Liver (tissue), 9 donors: ENCODE data around the gene ANO4. TPM values are rescaled to one million over a fixed set of nuclear protein-coding genes. Genes with fewer than 3 reads are reported as not detected.

Source experiments
- DNase-seq: peaks from one replicate; pipeline ENCODE4 v3.0.0-alpha.2; 2017; ENCODE audit warnings: low spot score
- H3K27ac ChIP-seq, 2 donors: one replicate each; pipeline ENCODE4 v1.7.0; 2013; ENCODE audit warnings: inconsistent platforms in 2 of 2, low read length in 2 of 2, control low read depth in 1 of 2, low read depth in 1 of 2, mild to moderate bottlenecking in 1 of 2
- H3K27me3 ChIP-seq, 4 donors: one replicate each; pipeline versions ENCODE4 v1.6.1 to v1.7.0; 2013; ENCODE audit warnings: low read length in 3 of 4, inconsistent platforms in 1 of 4, mild to moderate bottlenecking in 1 of 4, moderate library complexity in 1 of 4; ENCODE audit not compliant: control insufficient read depth in 4 of 4, insufficient read depth in 4 of 4
- H3K36me3 ChIP-seq, 4 donors: one replicate each; pipeline versions ENCODE4 v1.6.1 to v1.7.0; 2013; ENCODE audit warnings: low read length in 3 of 4, mild to moderate bottlenecking in 3 of 4, low read depth in 1 of 4, moderate library complexity in 1 of 4; ENCODE audit not compliant: control insufficient read depth in 4 of 4, insufficient read depth in 3 of 4
- H3K4me1 ChIP-seq, 4 donors: one replicate each; pipeline versions ENCODE4 v1.6.1 to v1.7.0; 2013; ENCODE audit warnings: low read length in 3 of 4, mild to moderate bottlenecking in 3 of 4, moderate library complexity in 1 of 4; ENCODE audit not compliant: control insufficient read depth in 4 of 4, insufficient read depth in 4 of 4
- H3K4me3 ChIP-seq, 3 donors: one replicate each; pipeline versions ENCODE4 v1.6.1 to v1.7.0; 2013; ENCODE audit warnings: low read length in 3 of 3, control low read depth in 1 of 3, low read depth in 1 of 3, mild to moderate bottlenecking in 1 of 3
- H3K9ac ChIP-seq, 2 donors: one replicate each; pipeline ENCODE4 v1.7.0; 2013; ENCODE audit warnings: low read length in 2 of 2, mild to moderate bottlenecking in 2 of 2, moderate library complexity in 2 of 2, control low read depth in 1 of 2, low read depth in 1 of 2
- H3K9me3 ChIP-seq, 4 donors: one replicate each; pipeline versions ENCODE4 v1.6.1 to v1.7.0; 2013; ENCODE audit warnings: low read length in 3 of 4; ENCODE audit not compliant: control insufficient read depth in 4 of 4
- EGR1 ChIP-seq, 2 donors: IDR thresholded peaks; 2 replicates each; pipeline ENCODE4 v1.6.1; 2016 to 2018; ENCODE audit warnings: antibody characterized with exemption in 2 of 2, low read depth in 2 of 2
- FOXA1 ChIP-seq: IDR thresholded peaks from 2 replicates; pipeline ENCODE4 v1.6.1; 2016; ENCODE audit warnings: antibody characterized with exemption
- FOXA2 ChIP-seq: IDR thresholded peaks from 2 replicates; pipeline ENCODE4 v1.6.1; 2016; ENCODE audit warnings: antibody characterized with exemption
- GABPA ChIP-seq, 2 donors: IDR thresholded peaks in 1 of 2; conservative IDR thresholded peaks in 1 of 2; 2 replicates each; pipeline ENCODE4 v1.6.1; 2016; ENCODE audit warnings: antibody characterized with exemption in 2 of 2, mild to moderate bottlenecking in 1 of 2, moderate library complexity in 1 of 2
- HNF4A ChIP-seq, 2 donors: conservative IDR thresholded peaks; 2 replicates each; pipeline ENCODE4 v1.6.1; 2016; ENCODE audit warnings: antibody characterized with exemption in 2 of 2, mild to moderate bottlenecking in 2 of 2
- HNF4G ChIP-seq: IDR thresholded peaks from 2 replicates; pipeline ENCODE4 v1.6.1; 2016; ENCODE audit warnings: antibody characterized with exemption
- MAX ChIP-seq: IDR thresholded peaks from 2 replicates; pipeline ENCODE4 v1.6.1; 2016; ENCODE audit warnings: antibody characterized with exemption
- RAD21 ChIP-seq, 2 donors: IDR thresholded peaks; 2 replicates each; pipeline ENCODE4 v1.6.1; 2016; ENCODE audit warnings: antibody characterized with exemption in 2 of 2, mild to moderate bottlenecking in 2 of 2
- REST ChIP-seq: IDR thresholded peaks from 2 replicates; pipeline ENCODE4 v1.6.1; 2016; ENCODE audit warnings: antibody characterized with exemption, mild to moderate bottlenecking
- RXRA ChIP-seq, 2 donors: IDR thresholded peaks; 2 replicates each; pipeline ENCODE4 v1.6.1; 2017 to 2018; ENCODE audit warnings: antibody characterized with exemption in 2 of 2, mild to moderate bottlenecking in 1 of 2
- TAF1 ChIP-seq: conservative IDR thresholded peaks from 2 replicates; pipeline ENCODE4 v1.6.1; 2016; ENCODE audit warnings: antibody characterized with exemption, mild to moderate bottlenecking
- YY1 ChIP-seq: IDR thresholded peaks from 2 replicates; pipeline ENCODE4 v1.6.1; 2016; ENCODE audit warnings: antibody characterized with exemption, mild to moderate bottlenecking
- WGBS: extraction: QIAGEN DNeasy Blood & Tissue Kit; methylation state at CpG from one replicate; pipeline ENCODE4 v1.1.7; 2013; 5-methylcytosine and 5-hydroxymethylcytosine counted together
- polyA plus RNA-seq, 2 donors: library from polyadenylated mRNA; stranded (reverse) in 1 of 2; unstranded in 1 of 2; fragments of 200-250 nt in 1 of 2; fragments of >200 nt in 1 of 2; fragmentation: Nextera tagmentation in 1 of 2; extraction: Ambion mirVana in 1 of 2; gene quantifications; one replicate each; pipeline versions ENCODE4 v1.2.1 to v1.2.3, GENCODE V29; 2013 to 2015
- total RNA-seq, 2 donors: library from RNA; depleted of rRNA; stranded (reverse); fragments of >200 nt; gene quantifications; one replicate each; pipeline ENCODE4 v1.2.3, GENCODE V29; 2014
- TF ChIP-seq, protein P1 (sequence below): IDR thresholded peaks from 2 replicates; pipeline ENCODE4 v1.6.1; 2016; ENCODE audit warnings: antibody characterized with exemption
- TF ChIP-seq, protein P2 (sequence below): IDR thresholded peaks from 2 replicates; pipeline ENCODE4 v1.6.1; 2016; ENCODE audit warnings: antibody characterized with exemption
- donor health status: healthy.
- donor health status: healthy.
- donor health status: healthy.
- donor health status: healthy.
- donor health status: healthy.

The ANO4 gene
- total and polyA plus RNA-seq, 4 donors: 0.08 to 2.2 (median 0.17) TPM; not detected in 1

GRCh38 chr12:101082706-101083105 lies 288.1 kb downstream of the ANO4 start:
- TF ChIP-seq RAD21 (IDR thresholded peaks at IDR 0.05): no peak
- no peaks in the 10 kb centered on the region for H3K4me1 ChIP-seq
- peaks cover 0 to 6% (median 0%) of the 10 kb centered on the region in 4 donors for H3K27me3 ChIP-seq
- no peak overlapping the region for H3K9ac ChIP-seq
- H3K36me3 ChIP-seq: no peaks in the 10 kb centered on the region
- 58% methylated on average over 3 of the region's 3 CpGs for WGBS
- no peak overlapping the region for H3K4me3 ChIP-seq
- H3K9me3 ChIP-seq: peaks cover 0 to 6% (median 1%) of the 10 kb centered on the region in 4 donors
- H3K27ac ChIP-seq: no peak overlapping the region
- no peak for DNase-seq

DNA sequence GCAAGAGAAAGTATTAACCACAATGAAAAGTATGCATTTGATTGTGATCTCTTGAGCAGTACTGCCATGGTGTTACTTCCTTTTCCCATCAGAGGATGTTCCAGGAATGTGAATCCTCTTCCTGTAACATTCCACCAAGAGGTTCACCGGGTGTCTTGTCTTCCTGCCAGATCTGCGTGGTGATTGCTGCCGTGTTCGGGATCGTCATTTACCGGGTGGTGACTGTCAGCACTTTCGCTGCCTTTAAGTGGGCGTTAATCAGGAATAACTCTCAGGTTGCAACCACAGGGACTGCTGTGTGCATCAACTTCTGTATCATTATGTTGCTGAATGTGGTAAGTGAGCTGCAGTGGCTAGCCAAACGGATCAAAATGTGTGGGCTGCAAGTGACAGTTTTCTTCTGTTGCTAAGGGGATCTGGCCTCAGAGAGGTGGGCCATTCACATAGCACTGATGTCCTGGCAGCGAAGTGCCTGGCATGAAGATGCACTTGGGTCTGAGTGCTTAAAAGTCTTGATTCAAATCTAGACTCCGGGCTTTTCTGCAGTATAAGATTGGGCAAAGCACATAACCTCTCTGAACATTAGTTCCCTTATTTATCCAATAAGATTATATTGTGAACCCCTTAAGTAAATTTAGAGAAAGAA lies 292.0 kb downstream of the ANO4 start:
- H3K27me3 ChIP-seq: peaks cover 0 to 6% (median 0%) of the 10 kb centered on the region in 4 donors
- no peak overlapping the region for H3K27ac ChIP-seq
- H3K4me1 ChIP-seq: no peaks in the 10 kb centered on the region
- H3K9me3 ChIP-seq: peaks cover 0 to 4% (median 0%) of the 10 kb centered on the region in 4 donors
- 44% methylated on average over 11 of the region's 11 CpGs for WGBS
- no peaks in the 10 kb centered on the region for H3K36me3 ChIP-seq
- DNase-seq: no peak
- TF ChIP-seq, protein P1, sequence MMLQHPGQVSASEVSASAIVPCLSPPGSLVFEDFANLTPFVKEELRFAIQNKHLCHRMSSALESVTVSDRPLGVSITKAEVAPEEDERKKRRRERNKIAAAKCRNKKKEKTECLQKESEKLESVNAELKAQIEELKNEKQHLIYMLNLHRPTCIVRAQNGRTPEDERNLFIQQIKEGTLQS: no peak
- TF ChIP-seq RAD21 (IDR thresholded peaks at IDR 0.05) (no peak), REST (no peak), FOXA2 (no peak), YY1 (no peak), HNF4A (conservative IDR thresholded peaks at IDR 0.05) (no peak), TAF1 (no peak), FOXA1 (no peak), MAX (no peak), RXRA (IDR thresholded peaks at IDR 0.05) (no peak), GABPA (IDR thresholded peaks at IDR 0.05 in 1 of 2, conservative IDR thresholded peaks at IDR 0.05 in 1 of 2) (no peak), EGR1 (IDR thresholded peaks at IDR 0.05; ENCODE audit: low read depth in 2 of 2) (no peak), HNF4G (no peak)
- TF ChIP-seq, protein P2, sequence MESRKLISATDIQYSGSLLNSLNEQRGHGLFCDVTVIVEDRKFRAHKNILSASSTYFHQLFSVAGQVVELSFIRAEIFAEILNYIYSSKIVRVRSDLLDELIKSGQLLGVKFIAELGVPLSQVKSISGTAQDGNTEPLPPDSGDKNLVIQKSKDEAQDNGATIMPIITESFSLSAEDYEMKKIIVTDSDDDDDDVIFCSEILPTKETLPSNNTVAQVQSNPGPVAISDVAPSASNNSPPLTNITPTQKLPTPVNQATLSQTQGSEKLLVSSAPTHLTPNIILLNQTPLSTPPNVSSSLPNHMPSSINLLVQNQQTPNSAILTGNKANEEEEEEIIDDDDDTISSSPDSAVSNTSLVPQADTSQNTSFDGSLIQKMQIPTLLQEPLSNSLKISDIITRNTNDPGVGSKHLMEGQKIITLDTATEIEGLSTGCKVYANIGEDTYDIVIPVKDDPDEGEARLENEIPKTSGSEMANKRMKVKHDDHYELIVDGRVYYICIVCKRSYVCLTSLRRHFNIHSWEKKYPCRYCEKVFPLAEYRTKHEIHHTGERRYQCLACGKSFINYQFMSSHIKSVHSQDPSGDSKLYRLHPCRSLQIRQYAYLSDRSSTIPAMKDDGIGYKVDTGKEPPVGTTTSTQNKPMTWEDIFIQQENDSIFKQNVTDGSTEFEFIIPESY: no peak
- no peak overlapping the region for H3K4me3 ChIP-seq
- H3K9ac ChIP-seq: no peak overlapping the region
